GM12891 (cell line): ENCODE results near the gene XKR8.

Source experiments
- PAX5 ChIP-seq: IDR thresholded peaks from 2 replicates; pipeline ENCODE4 v1.6.1; 2011; ENCODE audit warnings: low read length, moderate library complexity, mild to moderate bottlenecking; ENCODE audit not compliant: insufficient read depth, severe bottlenecking
- POLR2A ChIP-seq: IDR thresholded peaks from 2 replicates; pipeline ENCODE4 v1.6.1; 2011; ENCODE audit warnings: low read depth, low read length, control low read depth

- TF ChIP-seq POLR2A = no peak
- no peak for TF ChIP-seq PAX5
Measured at GRCh38 chr1:27957655-27958054, 2.1 kb upstream of the XKR8 start.
